SJSA1 (cell line): ENCODE measurements around the gene ANO6. TPM values are rescaled to one million over a fixed set of nuclear protein-coding genes. Genes with fewer than 3 reads are reported as not detected.
"Not testable (repeated sequence)": the region's sequence is repeated elsewhere in the genome, so short reads cannot be mapped to it uniquely, and the experiment has no call there.

Experiments
- DNase-seq, 2 experiments: peaks; one replicate each; pipeline ENCODE4 v3.0.0-alpha.2; 2015 to 2020; ENCODE audit warnings: low spot score in 2 of 2, low read depth in 1 of 2
- H3K27ac ChIP-seq: fragments of 250-450 bp; sonication (Bioruptor Pico); 2 replicates; pipeline ENCODE4 v1.5.1; 2020; ENCODE audit warnings: mild to moderate bottlenecking, moderate library complexity
- H3K27me3 ChIP-seq: fragments of 250-450 bp; sonication (Bioruptor Pico); replicated peaks from 2 replicates; pipeline ENCODE4 v1.5.1; 2020; ENCODE audit warnings: mild to moderate bottlenecking, moderate library complexity
- H3K36me3 ChIP-seq: fragments of 250-450 bp; sonication (Bioruptor Pico); 2 replicates; pipeline ENCODE4 v1.5.1; 2020; ENCODE audit warnings: mild to moderate bottlenecking
- H3K4me1 ChIP-seq: fragments of 250-450 bp; sonication (Bioruptor Pico); replicated peaks from 2 replicates; pipeline ENCODE4 v1.6.1; 2021; ENCODE audit warnings: mild to moderate bottlenecking
- H3K4me3 ChIP-seq: fragments of 250-450 bp; sonication (Bioruptor Pico); 2 replicates; pipeline ENCODE4 v1.5.1; 2020; ENCODE audit warnings: mild to moderate bottlenecking
- H3K9me3 ChIP-seq: fragments of 250-450 bp; sonication (Bioruptor Pico); replicated peaks from 2 replicates; pipeline ENCODE4 v1.5.1; 2020; ENCODE audit warnings: mild to moderate bottlenecking
- total RNA-seq: library from RNA; depleted of rRNA; stranded (reverse); fragments of >200 nt; shearing (Covaris generic); gene quantifications from 2 replicates; pipeline ENCODE4 v1.2.3, GENCODE V29; 2014; rRNA removed

Gene ANO6, protein sequence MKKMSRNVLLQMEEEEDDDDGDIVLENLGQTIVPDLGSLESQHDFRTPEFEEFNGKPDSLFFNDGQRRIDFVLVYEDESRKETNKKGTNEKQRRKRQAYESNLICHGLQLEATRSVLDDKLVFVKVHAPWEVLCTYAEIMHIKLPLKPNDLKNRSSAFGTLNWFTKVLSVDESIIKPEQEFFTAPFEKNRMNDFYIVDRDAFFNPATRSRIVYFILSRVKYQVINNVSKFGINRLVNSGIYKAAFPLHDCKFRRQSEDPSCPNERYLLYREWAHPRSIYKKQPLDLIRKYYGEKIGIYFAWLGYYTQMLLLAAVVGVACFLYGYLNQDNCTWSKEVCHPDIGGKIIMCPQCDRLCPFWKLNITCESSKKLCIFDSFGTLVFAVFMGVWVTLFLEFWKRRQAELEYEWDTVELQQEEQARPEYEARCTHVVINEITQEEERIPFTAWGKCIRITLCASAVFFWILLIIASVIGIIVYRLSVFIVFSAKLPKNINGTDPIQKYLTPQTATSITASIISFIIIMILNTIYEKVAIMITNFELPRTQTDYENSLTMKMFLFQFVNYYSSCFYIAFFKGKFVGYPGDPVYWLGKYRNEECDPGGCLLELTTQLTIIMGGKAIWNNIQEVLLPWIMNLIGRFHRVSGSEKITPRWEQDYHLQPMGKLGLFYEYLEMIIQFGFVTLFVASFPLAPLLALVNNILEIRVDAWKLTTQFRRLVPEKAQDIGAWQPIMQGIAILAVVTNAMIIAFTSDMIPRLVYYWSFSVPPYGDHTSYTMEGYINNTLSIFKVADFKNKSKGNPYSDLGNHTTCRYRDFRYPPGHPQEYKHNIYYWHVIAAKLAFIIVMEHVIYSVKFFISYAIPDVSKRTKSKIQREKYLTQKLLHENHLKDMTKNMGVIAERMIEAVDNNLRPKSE
- total RNA-seq, result 57.5 and 88.8 TPM in 2 replicates

DNA sequence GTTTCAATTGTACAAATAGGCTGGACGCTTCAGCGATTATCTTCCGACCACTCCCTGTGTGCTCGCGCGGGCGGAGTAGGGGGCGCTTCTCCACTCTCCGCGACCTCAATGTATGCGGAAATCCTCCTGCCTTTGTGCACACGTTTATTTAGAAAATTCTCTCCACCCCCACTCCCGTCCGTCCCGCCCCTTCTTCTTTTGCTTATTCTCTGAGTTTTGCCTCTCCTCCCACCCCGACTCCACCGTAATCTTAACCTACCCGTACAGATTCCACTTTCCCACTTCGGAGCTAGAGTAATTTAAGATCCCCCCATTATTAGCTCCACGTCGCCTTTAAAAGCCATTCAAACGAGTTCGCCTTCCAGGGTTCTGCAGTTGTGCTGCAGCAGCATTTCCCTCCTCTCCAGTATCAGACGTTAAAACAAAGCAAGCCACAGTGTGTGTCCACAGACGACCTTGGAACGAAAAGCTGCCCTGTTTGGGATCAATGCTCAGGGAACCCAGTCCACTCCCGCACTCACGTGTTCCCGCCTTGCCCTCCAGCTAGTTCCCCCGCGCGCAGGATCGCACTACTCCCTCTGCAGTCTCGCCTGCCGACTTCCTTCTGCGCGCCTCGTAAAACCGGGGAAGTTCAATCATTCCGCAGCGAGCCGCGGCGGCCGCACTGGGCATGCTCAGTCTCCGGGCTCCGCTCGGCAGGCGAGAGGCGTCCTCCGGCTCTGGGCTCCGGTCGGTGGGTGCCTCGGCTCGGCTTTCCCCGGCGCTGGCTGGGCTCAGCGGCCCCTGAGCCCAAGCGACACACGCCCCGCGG is at the start of gene ANO6:
Gene ANO6 (plus strand): TSS at position 677 of the 811 bp plus-strand sequence. CDS start 227 bp downstream, outside the sequence.
- peak within 1 kb of the TSS; percentile 78 for H3K27ac ChIP-seq

DNA sequence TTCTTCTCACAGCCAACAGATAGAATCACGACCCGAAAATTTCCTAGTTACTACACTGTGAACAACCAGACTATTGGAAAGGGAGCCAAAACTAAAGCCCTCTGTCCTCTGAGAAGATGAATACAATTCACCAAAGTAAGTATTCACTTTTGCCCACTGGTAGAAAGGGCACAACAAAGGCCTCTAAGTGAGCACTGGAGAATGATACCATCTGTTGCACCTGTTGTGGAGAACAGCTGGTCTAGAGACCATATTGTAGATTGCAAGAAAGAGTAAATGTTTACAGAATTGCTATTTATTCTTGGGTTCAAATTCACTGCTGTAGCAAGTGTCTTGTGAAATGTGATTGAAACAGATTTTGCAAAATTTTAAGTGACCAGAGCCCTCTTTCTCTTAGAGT is 46.9 kb upstream of the ANO6 start:
- H3K36me3 ChIP-seq, result no peaks in the 10 kb centered on the region
- no peaks in the 10 kb centered on the region for H3K27me3 ChIP-seq
- no peak for DNase-seq
- H3K9me3 ChIP-seq, result no peaks in the 10 kb centered on the region
- no peak overlapping the region for H3K4me3 ChIP-seq
- no peaks in the 10 kb centered on the region for H3K4me1 ChIP-seq
- no peak overlapping the region for H3K27ac ChIP-seq

More for the DNA sequence above, at the start of gene ANO6:
- Histone ChIP-seq H3K27me3 (no peaks in the 10 kb centered on the region), H3K9me3 (no peaks in the 10 kb centered on the region), H3K36me3 (peaks cover 7% of the 10 kb centered on the region; the same call in 1 of the 2 replicates), H3K4me3 (peak within 1 kb of the TSS; percentile 73), H3K4me1 (peaks cover 9% of the 10 kb centered on the region; the same call in 1 of the 2 replicates)
- DNase-seq, result peak; percentile 87 to 88

DNA sequence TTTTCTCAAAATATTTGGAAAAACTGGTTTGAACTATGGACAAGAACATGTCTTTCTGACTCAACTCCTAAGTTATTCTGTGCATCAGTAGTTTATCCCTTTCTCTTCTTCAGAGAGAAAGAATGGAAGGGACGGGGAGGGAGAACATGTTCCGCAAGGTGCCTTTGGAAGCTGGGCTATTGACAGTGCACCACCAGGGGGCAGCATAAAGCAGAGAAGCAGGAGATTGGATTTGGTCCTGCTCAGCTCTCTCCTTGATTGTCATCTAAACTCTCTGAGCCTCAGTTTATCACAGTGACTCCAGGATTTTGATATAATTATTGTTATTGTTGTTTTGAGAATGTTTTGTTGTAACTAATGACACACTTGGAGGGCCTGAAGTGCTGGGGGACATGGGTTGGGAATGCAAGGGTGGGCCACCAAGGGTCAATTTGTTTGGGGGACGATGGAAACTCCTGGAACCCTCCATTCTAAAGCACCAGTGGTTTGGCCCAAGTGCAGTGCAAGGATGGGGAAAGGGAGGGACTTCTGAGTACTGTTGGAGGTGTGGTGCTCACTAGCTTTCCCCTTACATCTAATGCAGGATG is 45.3 kb upstream of the ANO6 start:
- DNase-seq, result peak; percentile 42 to 80
- Histone ChIP-seq H3K27me3 (no peaks in the 10 kb centered on the region), H3K4me1 (no peaks in the 10 kb centered on the region)

DNA sequence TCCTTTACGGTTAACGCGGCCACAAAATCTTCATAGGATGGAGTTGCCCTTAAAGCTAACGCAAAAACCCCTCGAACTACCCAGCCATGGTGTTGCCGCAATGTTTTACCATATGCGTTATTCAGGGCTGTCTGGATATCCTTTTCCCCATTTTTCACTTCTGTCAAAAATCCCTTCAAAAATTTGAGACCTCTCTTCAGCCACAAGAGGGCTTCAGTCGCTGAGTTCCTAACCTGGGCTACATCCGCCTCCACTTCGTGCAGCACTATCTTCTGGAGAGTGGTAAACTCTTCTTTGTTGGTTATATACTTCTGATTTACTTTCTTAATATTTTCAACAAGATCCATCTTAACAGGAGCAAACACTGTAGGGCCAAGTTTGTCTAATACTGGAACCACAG is 42.6 kb upstream of the ANO6 start:
- H3K27ac ChIP-seq, H3K9me3 ChIP-seq, H3K4me3 ChIP-seq, H3K4me1 ChIP-seq, H3K27me3 ChIP-seq, H3K36me3 ChIP-seq, DNase-seq: not testable (repeated sequence)

More for the DNA sequence above, 45.3 kb upstream of the ANO6 start:
- no peak overlapping the region for H3K4me3 ChIP-seq
- no peaks in the 10 kb centered on the region; the same call in 1 of the 2 replicates for H3K36me3 ChIP-seq
- no peaks in the 10 kb centered on the region for H3K9me3 ChIP-seq
- no peak overlapping the region for H3K27ac ChIP-seq

DNA sequence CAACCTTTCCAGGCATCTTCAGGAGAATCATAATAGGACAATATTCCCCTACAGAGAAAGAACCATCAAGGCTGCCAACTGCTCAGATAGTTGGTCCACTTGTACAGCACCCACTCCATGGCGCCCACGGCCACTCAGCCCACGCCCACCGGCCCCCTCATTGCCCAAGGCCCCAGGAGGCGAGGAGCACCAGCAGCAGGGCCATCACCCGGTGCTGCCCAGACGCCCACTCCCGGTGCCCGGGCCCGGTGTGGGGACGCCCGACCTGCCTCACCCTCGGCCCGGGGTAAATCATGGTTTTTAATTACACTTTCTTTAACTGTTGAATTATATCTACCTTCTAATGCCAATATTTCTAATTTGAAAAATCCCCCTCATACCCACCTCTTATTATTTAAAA is 41.3 kb upstream of the ANO6 start:
- peaks cover 11% of the 10 kb centered on the region for H3K9me3 ChIP-seq
- no peak for DNase-seq
- H3K27me3 ChIP-seq, result no peaks in the 10 kb centered on the region
- no peaks in the 10 kb centered on the region; the same call in 1 of the 2 replicates for H3K36me3 ChIP-seq
- H3K4me1 ChIP-seq, result no peaks in the 10 kb centered on the region
- H3K27ac ChIP-seq, result no peak overlapping the region
- H3K4me3 ChIP-seq, result no peak overlapping the region

DNA sequence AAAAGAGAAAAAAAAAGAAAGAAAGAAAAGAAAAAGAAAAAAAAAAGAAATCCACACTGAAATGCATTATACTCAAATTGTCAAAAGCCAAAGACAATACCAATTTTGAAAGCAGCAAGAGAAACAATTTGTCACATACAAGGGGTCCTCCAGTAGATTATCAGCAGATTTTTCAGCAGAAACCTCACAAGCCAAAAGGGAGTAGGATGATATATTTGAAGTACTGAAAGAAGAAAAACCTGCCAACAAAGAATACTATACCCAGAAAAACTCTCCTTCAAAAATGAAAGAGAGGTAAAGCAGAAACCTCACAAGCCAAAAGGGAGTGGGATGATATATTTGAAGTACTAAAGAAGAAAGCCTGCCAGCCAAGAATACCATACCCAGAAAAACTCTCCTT is 37.1 kb upstream of the ANO6 start:
- no peak overlapping the region for H3K4me3 ChIP-seq
- no peaks in the 10 kb centered on the region for H3K4me1 ChIP-seq
- no peaks in the 10 kb centered on the region; the same call in 1 of the 2 replicates for H3K36me3 ChIP-seq
- H3K9me3 ChIP-seq, result peaks cover 11% of the 10 kb centered on the region
- DNase-seq, result no peak
- H3K27me3 ChIP-seq, result no peaks in the 10 kb centered on the region
- H3K27ac ChIP-seq, result no peak overlapping the region

DNA sequence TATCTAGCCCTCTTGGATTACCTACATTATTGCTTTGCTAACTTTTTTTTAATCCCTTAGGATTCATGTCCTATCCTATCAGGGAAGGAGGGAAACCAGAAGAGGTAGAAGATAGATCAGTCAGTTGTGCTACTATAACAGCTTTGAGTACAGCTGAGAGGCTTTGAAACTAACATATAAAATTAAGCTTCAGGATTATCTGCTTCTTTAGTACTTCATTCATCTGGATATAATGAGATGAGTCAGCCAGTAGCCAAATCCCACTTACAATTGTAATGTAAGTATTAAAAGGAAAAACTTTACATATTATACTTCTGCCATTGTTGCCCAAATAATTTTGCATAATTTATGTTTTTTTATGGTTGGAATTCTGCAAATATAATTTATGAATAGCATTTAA is 33.4 kb upstream of the ANO6 start:
- DNase-seq, result no peak
- H3K36me3 ChIP-seq, result no peaks in the 10 kb centered on the region
- H3K4me3 ChIP-seq, result no peak overlapping the region
- H3K27ac ChIP-seq, result no peak overlapping the region
- no peaks in the 10 kb centered on the region for H3K27me3 ChIP-seq
- H3K4me1 ChIP-seq, result no peaks in the 10 kb centered on the region
- peaks cover 6% of the 10 kb centered on the region for H3K9me3 ChIP-seq

DNA sequence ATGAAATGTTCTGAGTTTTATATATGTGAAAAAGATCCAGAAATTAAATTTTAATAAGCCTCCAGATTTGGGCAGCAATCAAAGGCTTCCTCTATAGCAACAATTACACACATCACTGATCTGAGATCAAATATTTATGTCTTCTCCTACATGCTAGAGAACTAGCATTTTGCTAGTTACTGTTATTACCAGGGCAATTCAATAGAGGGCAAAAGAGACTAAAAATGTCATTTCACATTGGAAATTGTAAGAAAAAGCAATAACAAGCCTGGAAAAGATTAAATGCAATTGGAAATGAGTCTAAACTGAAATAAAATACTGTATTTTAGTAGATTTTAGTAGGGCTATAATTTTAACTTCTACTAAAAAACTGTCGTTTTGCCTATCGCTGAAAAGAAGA is 32.6 kb upstream of the ANO6 start:
- Histone ChIP-seq H3K36me3 (no peaks in the 10 kb centered on the region), H3K27ac (no peak overlapping the region), H3K9me3 (peaks cover 5% of the 10 kb centered on the region; the same call in 1 of the 2 replicates), H3K27me3 (no peaks in the 10 kb centered on the region), H3K4me1 (no peaks in the 10 kb centered on the region), H3K4me3 (no peak overlapping the region)
- DNase-seq, result no peak

DNA sequence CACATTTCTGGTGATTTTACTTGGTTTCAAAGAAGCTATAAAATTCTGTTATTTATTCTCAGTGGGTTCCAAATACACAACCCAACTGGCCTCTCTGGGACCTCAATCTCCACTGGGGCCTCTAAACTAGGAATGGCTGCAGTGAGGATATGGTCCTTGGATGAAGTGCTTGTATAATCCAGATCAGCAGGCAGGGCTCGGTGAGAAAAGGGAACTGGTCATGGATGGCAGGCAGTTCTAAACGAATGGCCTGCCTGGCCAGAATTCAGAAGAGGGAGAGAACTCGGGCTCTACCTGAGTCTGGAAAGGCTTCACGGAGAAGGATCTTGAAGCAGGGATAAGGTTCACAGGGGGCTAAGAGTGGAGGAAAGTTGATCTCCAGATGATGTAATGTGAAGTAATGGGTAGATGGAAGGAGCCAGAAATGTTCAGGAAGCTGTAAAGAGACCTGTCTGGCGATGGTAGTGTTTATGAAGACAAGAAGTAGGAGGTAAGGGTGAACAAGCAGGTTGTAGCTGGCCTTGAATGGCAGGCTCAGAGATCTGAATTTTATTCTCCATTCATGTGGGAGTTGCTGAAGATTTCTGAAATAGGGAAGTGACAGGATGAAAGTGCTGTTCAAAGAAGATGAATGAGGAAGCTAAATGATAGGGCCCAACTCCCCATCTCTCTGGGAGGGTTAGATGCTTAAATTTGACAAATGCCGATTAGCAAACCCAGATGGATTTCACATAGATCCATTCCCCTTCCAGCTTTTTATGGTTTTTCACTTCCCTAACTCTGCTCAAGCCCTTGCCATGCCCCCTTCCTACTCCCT is 31.5 kb upstream of the ANO6 start:
- H3K27me3 ChIP-seq, result no peaks in the 10 kb centered on the region
- no peaks in the 10 kb centered on the region for H3K36me3 ChIP-seq
- no peaks in the 10 kb centered on the region for H3K4me1 ChIP-seq
- peaks cover under 1% of the 10 kb centered on the region; the same call in 1 of the 2 replicates for H3K9me3 ChIP-seq
- H3K4me3 ChIP-seq, result no peak overlapping the region
- H3K27ac ChIP-seq, result no peak overlapping the region
- no peak for DNase-seq

DNA sequence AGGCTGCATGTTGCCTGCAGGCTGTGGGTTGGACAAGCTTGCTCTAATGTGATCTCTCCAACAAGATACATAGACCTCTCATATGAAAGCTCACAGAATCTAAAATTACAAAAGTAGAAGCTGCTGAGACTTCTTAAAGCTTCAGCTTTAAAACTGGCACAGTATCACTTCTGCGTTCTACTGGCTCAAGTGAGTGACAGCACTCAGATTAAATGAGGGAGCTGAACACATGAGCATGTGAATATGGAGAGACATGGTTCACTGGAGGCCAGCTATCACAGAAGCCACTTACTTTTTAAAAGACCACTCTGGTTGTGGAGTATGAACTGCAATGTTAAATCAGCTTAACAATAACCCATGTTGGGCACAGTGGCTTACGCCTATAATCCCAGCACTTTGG is 29.1 kb upstream of the ANO6 start:
- Histone ChIP-seq H3K4me3 (no peak overlapping the region), H3K4me1 (peaks cover 15% of the 10 kb centered on the region)
- no peak for DNase-seq

DNA sequence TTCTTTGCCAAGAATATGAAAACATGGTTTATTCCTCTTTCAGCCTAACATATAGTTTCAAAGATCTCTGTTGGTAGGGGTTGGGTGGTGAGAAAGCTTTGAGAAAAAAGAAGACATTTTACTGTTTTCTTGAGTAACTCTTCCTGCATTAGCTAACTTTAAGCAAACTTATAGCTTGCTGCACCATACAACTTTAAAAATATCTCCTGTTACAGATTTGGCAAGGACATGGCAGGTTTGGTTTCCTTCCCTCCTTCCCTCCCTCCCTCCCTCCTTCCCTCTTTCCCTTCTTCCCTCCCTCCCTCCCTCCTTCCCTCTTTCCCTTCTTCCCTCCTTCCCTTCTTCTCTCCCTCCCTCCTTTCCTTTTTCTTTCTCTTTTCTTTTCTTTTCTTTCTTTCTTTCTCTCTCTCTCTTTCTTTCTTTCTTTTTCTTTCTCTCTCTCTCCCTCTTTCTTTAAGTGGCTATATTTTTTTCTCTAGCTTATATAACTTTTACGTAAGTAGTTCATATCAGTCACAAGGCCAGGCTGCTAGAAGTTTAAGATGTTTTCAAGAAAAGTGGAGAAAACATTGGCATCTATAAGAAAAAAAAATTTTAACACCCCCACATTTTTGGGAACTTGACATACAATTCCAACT is 26.0 kb upstream of the ANO6 start:
- no peaks in the 10 kb centered on the region for H3K27me3 ChIP-seq
- no peaks in the 10 kb centered on the region for H3K9me3 ChIP-seq
- no peak overlapping the region for H3K4me3 ChIP-seq

More for the DNA sequence above, 29.1 kb upstream of the ANO6 start:
- Histone ChIP-seq H3K27me3 (no peaks in the 10 kb centered on the region), H3K9me3 (no peaks in the 10 kb centered on the region), H3K27ac (no peak overlapping the region), H3K36me3 (peaks cover 4% of the 10 kb centered on the region)

DNA sequence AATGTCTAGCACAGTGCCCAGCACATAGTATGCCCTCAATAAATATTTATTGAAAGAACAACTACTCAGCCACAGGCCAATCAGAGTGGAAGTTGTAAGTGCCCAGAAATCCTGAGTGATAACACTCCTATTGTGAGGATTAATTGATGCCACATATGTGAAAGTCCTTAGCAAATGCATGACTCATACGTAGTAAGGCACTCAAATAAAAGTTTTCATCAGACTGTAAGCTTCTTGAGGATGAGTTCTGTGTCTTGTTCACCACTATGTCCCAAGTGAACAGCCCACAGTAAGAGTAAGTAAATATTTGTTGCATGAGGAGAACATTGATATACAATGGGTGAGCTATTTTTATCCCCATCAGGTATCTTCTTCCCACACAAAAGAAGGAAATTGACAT is 24.7 kb upstream of the ANO6 start:
- peaks cover 4% of the 10 kb centered on the region for H3K36me3 ChIP-seq
- no peaks in the 10 kb centered on the region for H3K27me3 ChIP-seq
- H3K4me1 ChIP-seq, result peaks cover 24% of the 10 kb centered on the region
- peak overlapping the region; percentile 55 for H3K27ac ChIP-seq
- peak in 1 of 2 experiments; percentile 44 for DNase-seq
- H3K4me3 ChIP-seq, result no peak overlapping the region
- H3K9me3 ChIP-seq, result no peaks in the 10 kb centered on the region

More for the DNA sequence above, 26.0 kb upstream of the ANO6 start:
- Histone ChIP-seq H3K36me3 (peaks cover 4% of the 10 kb centered on the region), H3K4me1 (peaks cover 24% of the 10 kb centered on the region), H3K27ac (no peak overlapping the region)
- DNase-seq, result no peak
